Cardiac ventricle fibroblast (primary cell): ENCODE measurements around the gene CRLF1. TPM values are rescaled to one million over a fixed set of nuclear protein-coding genes. Genes with fewer than 3 reads are reported as not detected.

Experiments
- total RNA-seq: library from RNA; depleted of rRNA; stranded (reverse); fragments of >200 nt; gene quantifications from 2 replicates; pipeline ENCODE4 v1.2.3, GENCODE V29; 2015

The CRLF1 gene, protein sequence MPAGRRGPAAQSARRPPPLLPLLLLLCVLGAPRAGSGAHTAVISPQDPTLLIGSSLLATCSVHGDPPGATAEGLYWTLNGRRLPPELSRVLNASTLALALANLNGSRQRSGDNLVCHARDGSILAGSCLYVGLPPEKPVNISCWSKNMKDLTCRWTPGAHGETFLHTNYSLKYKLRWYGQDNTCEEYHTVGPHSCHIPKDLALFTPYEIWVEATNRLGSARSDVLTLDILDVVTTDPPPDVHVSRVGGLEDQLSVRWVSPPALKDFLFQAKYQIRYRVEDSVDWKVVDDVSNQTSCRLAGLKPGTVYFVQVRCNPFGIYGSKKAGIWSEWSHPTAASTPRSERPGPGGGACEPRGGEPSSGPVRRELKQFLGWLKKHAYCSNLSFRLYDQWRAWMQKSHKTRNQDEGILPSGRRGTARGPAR
- 80.8 and 105 TPM in 2 replicates for total RNA-seq

GRCh38 chr19:18606281-18607225, at the start of gene CRLF1:
CRLF1 (minus strand) TSS chr19:18606799; CDS start chr19:18606656, 143 bp downstream.

DNA sequence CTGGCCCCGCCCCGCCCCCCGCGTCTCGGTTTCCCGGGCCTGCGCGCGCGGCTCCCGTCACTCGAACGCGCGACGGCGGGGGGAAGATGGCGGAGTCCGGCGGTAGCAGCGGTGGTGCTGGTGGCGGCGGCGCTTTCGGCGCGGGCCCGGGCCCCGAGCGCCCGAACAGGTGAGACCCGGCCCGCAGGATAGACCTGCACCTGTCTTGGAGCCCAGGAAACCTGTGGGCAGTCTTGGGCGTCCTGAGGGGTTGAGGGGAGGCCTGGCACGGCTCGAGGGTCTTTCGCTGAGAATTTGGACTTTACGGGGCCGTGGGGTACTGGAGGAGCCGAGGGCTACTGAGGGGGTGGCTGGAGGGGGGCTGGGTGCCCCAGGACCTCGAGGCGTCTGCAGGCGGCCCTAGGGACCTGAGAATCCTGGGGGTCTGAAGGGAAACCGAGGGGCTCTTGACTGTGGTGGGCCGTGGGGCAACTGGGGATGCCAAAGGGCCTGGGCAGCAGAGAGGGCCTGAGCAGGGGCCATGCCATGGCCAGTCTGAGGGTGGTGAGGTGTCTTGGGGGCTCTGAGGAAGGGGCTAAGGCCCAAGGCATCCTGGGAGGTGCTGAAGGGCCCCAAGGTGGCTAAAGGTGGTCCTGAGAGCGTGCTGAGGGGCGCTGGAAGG, 30.5 kb upstream of the CRLF1 start, which contains the start of gene KLHL26:
Gene KLHL26 (plus strand): TSS at position 60 of the 661 bp plus-strand sequence. CDS start 27 bp downstream, at position 87.

DNA sequence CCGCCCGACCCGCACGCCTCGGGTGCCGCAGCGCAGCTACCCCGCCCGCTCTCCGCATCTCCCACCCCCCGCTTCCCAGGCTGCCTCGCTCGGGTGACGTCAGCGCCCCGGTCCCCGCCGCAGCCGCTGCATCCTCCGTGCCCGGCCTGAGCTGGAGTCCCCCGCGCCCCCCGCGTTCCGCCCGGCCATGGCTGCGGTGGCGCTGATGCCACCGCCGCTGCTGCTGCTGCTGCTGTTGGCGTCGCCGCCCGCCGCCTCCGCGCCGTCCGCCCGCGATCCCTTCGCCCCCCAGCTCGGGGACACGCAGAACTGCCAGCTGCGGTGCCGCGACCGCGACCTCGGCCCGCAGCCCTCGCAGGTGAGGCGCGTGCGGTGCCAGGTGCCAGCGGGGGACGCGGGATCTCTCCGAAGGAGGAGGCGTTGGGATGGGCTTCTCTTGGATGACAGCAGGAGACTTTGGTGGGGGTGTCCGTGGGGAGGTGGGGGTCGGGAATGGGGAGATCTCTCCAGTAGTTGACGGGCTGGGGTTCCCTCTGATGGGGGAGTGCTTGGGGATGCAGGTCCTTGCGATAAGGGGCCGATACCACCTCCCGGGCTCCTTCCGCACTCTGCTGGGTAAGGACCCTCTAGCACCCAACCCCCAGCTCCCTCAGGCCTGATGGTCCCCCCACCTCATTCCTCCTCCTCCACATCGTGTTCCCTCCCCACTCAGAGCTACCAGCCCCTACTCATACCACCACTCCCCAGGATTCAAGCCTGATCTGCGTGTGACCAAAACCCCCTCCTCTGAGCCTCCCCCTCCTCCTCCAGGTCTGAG, 6.4 kb upstream of the CRLF1 start, which contains the start of gene TMEM59L:
Gene TMEM59L (plus strand): TSS at position 99 of the 817 bp plus-strand sequence. CDS start 89 bp downstream, at position 188.

DNA sequence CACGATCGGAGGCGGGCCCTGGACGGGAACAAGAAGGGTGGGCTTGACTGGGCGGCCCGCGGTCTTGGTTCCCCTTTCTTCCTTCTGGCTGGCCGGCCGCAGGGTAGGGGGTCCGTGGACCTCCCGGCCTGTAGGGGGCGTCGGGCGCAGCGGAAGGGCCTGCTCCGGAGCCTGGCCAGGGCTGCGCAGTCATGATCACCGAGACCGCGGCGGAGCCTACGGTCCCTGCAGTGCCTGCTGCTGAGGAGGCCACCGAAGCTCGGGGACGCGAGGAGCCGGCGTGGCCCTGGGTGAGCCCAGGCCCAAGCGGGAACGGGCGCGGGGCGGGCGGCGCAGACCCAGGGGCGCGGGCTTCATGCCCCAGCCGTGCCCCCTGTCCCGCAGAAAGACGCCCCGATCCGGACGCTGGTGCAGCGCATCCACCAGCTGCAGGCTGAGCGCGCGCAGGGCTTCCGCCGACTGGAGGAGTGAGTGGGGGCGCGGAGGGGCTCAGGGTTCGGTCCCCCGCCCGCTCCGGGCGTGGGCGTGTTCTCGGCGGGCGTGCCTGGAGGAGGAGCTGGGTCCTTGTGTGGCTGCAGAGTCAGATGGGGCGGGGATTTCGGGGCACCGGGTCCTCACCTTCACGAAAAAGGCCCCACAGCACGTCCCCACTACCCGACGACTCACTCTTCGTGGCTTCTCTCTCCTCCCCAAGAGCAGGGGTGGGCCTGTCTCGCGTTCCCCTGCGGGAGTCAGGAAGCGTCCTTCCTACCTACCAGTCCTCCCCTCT, 17.8 kb downstream of the CRLF1 start, which contains the start of gene REX1BD:
Gene REX1BD (plus strand): TSS at position 188 of the 769 bp plus-strand sequence. CDS start 4 bp downstream, at position 192.

DNA sequence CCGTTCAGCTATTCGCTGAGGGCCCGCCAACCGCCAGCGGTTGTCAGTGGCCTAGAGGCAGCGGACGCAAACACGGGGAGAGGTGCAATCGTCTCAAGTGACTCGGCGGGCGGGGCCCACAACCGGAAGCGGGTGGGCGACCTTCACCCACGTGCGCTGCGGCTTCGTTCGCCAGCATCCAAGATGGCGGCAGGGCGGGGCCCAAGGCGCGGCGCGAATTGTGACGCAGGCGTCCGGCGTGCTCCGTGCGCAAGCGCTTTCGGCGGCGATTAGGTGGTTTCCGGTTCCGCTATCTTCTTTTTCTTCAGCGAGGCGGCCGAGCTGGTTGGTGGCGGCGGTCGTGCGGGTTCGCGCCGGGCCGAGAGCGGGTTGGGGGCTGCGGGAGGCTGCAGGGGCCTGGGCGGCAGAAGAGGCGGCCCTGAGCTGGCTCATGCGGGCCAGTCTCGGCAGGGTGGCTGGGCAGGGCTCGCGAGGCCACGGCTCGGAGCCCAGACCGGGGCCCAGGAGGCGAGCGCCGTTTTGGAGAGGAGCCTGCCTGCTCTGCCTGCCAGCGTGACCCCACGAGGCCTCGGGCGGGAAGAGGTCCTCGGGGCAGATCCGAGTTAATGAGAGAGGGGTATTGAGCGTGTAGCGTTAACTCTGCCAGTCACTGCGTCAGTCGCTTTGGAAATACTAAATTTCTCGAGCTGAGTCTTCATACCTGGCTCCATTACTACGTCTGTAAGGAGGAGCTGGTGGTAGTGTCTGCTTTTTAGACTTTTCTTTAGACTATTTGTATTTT, 34.8 kb downstream of the CRLF1 start, which contains the start of gene UBA52:
Gene UBA52 (plus strand): TSS at position 294 of the 781 bp plus-strand sequence. CDS start 1,444 bp downstream, outside the sequence.

GRCh38 chr19:18557411-18558201, 49.0 kb downstream of the CRLF1 start, which contains the start of gene KXD1:
KXD1 (plus strand) TSS chr19:18557870; CDS start chr19:18562057, 4,187 bp downstream.

Other genes with a start within 250 kb of the CRLF1 start
- gene GDF15, start 220.6 kb downstream of the CRLF1 start, total RNA-seq, result 19.3 and 20.2 TPM in 2 replicates
- gene LRRC25, start 209.2 kb downstream of the CRLF1 start, total RNA-seq, result not detected in 2 replicates
- 78.5 and 82.7 TPM in 2 replicates for gene SSBP4, start 187.4 kb downstream of the CRLF1 start, total RNA-seq
- gene ISYNA1, start 168.7 kb downstream of the CRLF1 start, total RNA-seq, result 16.5 and 19.8 TPM in 2 replicates
- gene ELL, start 84.7 kb downstream of the CRLF1 start, total RNA-seq, result 10.3 and 11.9 TPM in 2 replicates
- 286 and 301 TPM in 2 replicates for gene FKBP8, start 63.2 kb downstream of the CRLF1 start, total RNA-seq
- gene KXD1, start 48.9 kb downstream of the CRLF1 start, total RNA-seq, result 75.0 and 87.0 TPM in 2 replicates
- gene UBA52, start 34.9 kb downstream of the CRLF1 start, total RNA-seq, result 663 and 704 TPM in 2 replicates
- gene REX1BD, start 18.0 kb downstream of the CRLF1 start, total RNA-seq, result 89.2 and 105 TPM in 2 replicates
- 5.4 and 6.2 TPM in 2 replicates for gene TMEM59L, start 6.1 kb upstream of the CRLF1 start, total RNA-seq
- 3.4 and 5.1 TPM in 2 replicates for gene KLHL26, start 30.2 kb upstream of the CRLF1 start, total RNA-seq
- 4.0 and 5.9 TPM in 2 replicates for gene CRTC1, start 76.9 kb upstream of the CRLF1 start, total RNA-seq
- gene COMP, start 184.5 kb upstream of the CRLF1 start, total RNA-seq, result 0.10 and 0.25 TPM in 2 replicates
- gene UPF1, start 225.2 kb upstream of the CRLF1 start, total RNA-seq, result 76.3 and 109 TPM in 2 replicates